HL-60 (cell line): ENCODE data around the gene ANO9.

Source experiments
- CTCF ChIP-seq: IDR thresholded peaks from one replicate; pipeline ENCODE4 v1.5.1; 2011; ENCODE audit warnings: low read length, control low read depth, inconsistent platforms; ENCODE audit not compliant: insufficient read depth
- POLR2AphosphoS5 ChIP-seq: IDR thresholded peaks from 2 replicates; pipeline ENCODE4 v1.6.1; 2012; ENCODE audit warnings: low read depth

- TF ChIP-seq POLR2AphosphoS5 = no peak
- no peak for TF ChIP-seq CTCF
These were observed 62.4 kb downstream of the ANO9 start for GRCh38 chr11:379205-380094.
